GM12878 (cell line): ENCODE measurements around the gene MNAT1. TPM values are rescaled to one million over a fixed set of nuclear protein-coding genes. Genes with fewer than 3 reads are reported as not detected.

Experiments used
- ATAC-seq: fragments of 200-7000 bp; cut with Tn5 transposase; 3 replicates; pipeline ENCODE4 v1.9.1; 2020; ENCODE audit warnings: mild to moderate bottlenecking, moderate library complexity
- BruUV-seq: library from RNA; stranded (reverse); fragments of 400-500 nt; replicated peaks from 2 replicates; lab custom pipeline; 2021; lab: Mats Ljungman, UMichigan
- CTCF ChIA-PET: fragments of 300-600 bp; sonication (Branson Sonifier 250); formaldehyde crosslinking; extraction: SDS; loops from one replicate; lab custom pipeline; 2021; ENCODE audit warnings: inconsistent platforms; lab: Yijun Ruan, JAX
- POLR2A ChIA-PET: fragments of 350-600 bp; formaldehyde crosslinking; extraction: SDS; loops from one replicate; lab custom pipeline; 2021; ENCODE audit warnings: inconsistent platforms; lab: Charles Lee
- RAD21 ChIA-PET: fragments of 300-600 bp; sonication (Branson Sonifier 250); formaldehyde crosslinking; loops from one replicate; lab custom pipeline; 2023; ENCODE audit warnings: antibody characterized with exemption; ENCODE audit not compliant: unreplicated experiment; lab: Charles Lee
- SMC1A ChIA-PET: fragments of 300-600 bp; sonication (Branson Sonifier 250); formaldehyde crosslinking; loops from one replicate; lab custom pipeline; 2023; ENCODE audit not compliant: unreplicated experiment, uncharacterized antibody; lab: Charles Lee
- DNase-seq: peaks from one replicate; pipeline ENCODE4 v3.0.0-alpha.2; 2011; ENCODE audit warnings: low read depth, low spot score
- FAIRE-seq: peaks from 3 replicates; lab custom pipeline; 2011; peaks lifted over from hg19 to GRCh38; lab: Jason Lieb, UNC
- H2AFZ ChIP-seq: 2 replicates; pipeline ENCODE4 v1.6.0; 2011; ENCODE audit warnings: low read depth, low read length, control low read depth; ENCODE audit not compliant: control insufficient read depth
- H3K27ac ChIP-seq: 2 replicates; pipeline ENCODE4 v1.5.1; 2011; ENCODE audit warnings: control low read depth; ENCODE audit not compliant: control insufficient read depth, insufficient read depth
- H3K27me3 ChIP-seq, 2 experiments: replicated peaks in 1 of 2; 2 replicates each; pipeline versions ENCODE4 v1.6.0 to v1.6.1; 2011; ENCODE audit warnings: low read length in 1 of 2; ENCODE audit not compliant: control insufficient read depth in 2 of 2, insufficient read depth in 2 of 2
- H3K36me3 ChIP-seq, 2 experiments: 2 replicates each; pipeline ENCODE4 v1.5.1; 2011; ENCODE audit warnings: low read length in 1 of 2; ENCODE audit not compliant: control insufficient read depth in 2 of 2, insufficient read depth in 2 of 2
- H3K4me1 ChIP-seq: 2 replicates; pipeline ENCODE4 v1.6.1; 2011; ENCODE audit warnings: mild to moderate bottlenecking, low read length, moderate library complexity, mixed read lengths; ENCODE audit not compliant: control insufficient read depth, insufficient read depth
- H3K4me2 ChIP-seq: 2 replicates; pipeline ENCODE4 v1.6.0; 2011; ENCODE audit warnings: control low read depth; ENCODE audit not compliant: control insufficient read depth, insufficient read depth
- H3K4me3 ChIP-seq: fragments of 200-600 bp; sonication (generic); 2 replicates; pipeline ENCODE4 v1.5.1; 2016
- H3K79me2 ChIP-seq: 2 replicates; pipeline ENCODE4 v1.6.0; 2011; ENCODE audit warnings: low read length; ENCODE audit not compliant: control insufficient read depth, insufficient read depth
- H3K9ac ChIP-seq: 2 replicates; pipeline ENCODE4 v1.8.0; 2011; ENCODE audit warnings: low read length, control low read depth, mixed read lengths; ENCODE audit not compliant: control insufficient read depth, insufficient read depth
- H3K9me3 ChIP-seq: replicated peaks from 3 replicates; pipeline ENCODE4 v1.5.1; 2011; ENCODE audit warnings: mild to moderate bottlenecking, low read length; ENCODE audit not compliant: control insufficient read depth, insufficient read depth
- H4K20me1 ChIP-seq: 2 replicates; pipeline ENCODE4 v1.6.0; 2011; ENCODE audit not compliant: control insufficient read depth, insufficient read depth
- CEBPB ChIP-seq, 2 experiments: fragments of 150-350 bp in 1 of 2; IDR thresholded peaks; 2 replicates each; pipeline ENCODE4 v1.6.1; 2012 to 2014; ENCODE audit warnings: low read depth in 2 of 2, low read length in 2 of 2, borderline replicate concordance in 1 of 2, inconsistent platforms in 1 of 2
- EED ChIP-seq: sonication (generic); IDR thresholded peaks from 2 replicates; pipeline ENCODE4 v1.6.1; 2016; ENCODE audit warnings: antibody characterized with exemption, low read depth
- ESRRA ChIP-seq: IDR thresholded peaks from 2 replicates; pipeline ENCODE4 v1.6.1; 2012; ENCODE audit warnings: mild to moderate bottlenecking, low read length, improper control_type of control experiment
- IRF4 ChIP-seq: IDR thresholded peaks from 2 replicates; pipeline ENCODE4 v1.6.1; 2011; ENCODE audit warnings: low read depth, low read length
- JUNB ChIP-seq: IDR thresholded peaks from 2 replicates; pipeline ENCODE4 v1.6.1; 2016; ENCODE audit warnings: antibody characterized with exemption, mild to moderate bottlenecking
- SP1 ChIP-seq: IDR thresholded peaks from one replicate; pipeline ENCODE4 v1.6.1; 2011; ENCODE audit warnings: low read depth, low read length
- TCF12 ChIP-seq: IDR thresholded peaks from 2 replicates; pipeline ENCODE4 v1.6.1; 2011; ENCODE audit warnings: low read depth, mild to moderate bottlenecking, low read length
- ZBED1 ChIP-seq: IDR thresholded peaks from 2 replicates; pipeline ENCODE4 v1.6.1; 2016; ENCODE audit warnings: borderline replicate concordance
- ZNF24 ChIP-seq: fragments of 450-650 bp; IDR thresholded peaks from 2 replicates; pipeline ENCODE4 v1.6.1; 2017; ENCODE audit warnings: antibody characterized with exemption, mild to moderate bottlenecking
- WGBS: methylation state at CpG from one replicate; pipeline ENCODE4 v1.1.6; 2016; ENCODE audit warnings: low lambda C conversion rate; ENCODE audit not compliant: insufficient replicate concordance, insufficient coverage; ENCODE audit errors: missing lambda C conversion rate; 5-methylcytosine and 5-hydroxymethylcytosine counted together
- in situ Hi-C: fragments of 300-500 bp; cut with MboI; formaldehyde crosslinking; loops from 9 replicates; pipeline ENCODE4 v1.14.3; 2018; ENCODE audit warnings: mixed read lengths
- intact Hi-C: fragments of 100-400 bp; cut with micrococcal nuclease; formaldehyde crosslinking; loops from one replicate; pipeline ENCODE4 v1.14.2; 2022; ENCODE audit not compliant: unreplicated experiment
- polyA plus RNA-seq, 11 experiments: library from polyadenylated mRNA; depleted of rRNA in 4 of 11; unstranded in 6 of 11; stranded (reverse) in 5 of 11; fragments of >200 nt; fragmentation: Nextera tagmentation in 4 of 11; fragmentation: Illumina TruSeq in 1 of 11; extraction: Ambion mirVana in 4 of 11; extraction: Trizol in 1 of 11; gene quantifications; 1 replicate in 1 of 11; 2 replicates in 10 of 11; pipeline versions ENCODE4 v1.2.1 to v1.2.3, GENCODE V29; 2011 to 2016; ENCODE audit warnings: inconsistent platforms in 2 of 11, missing spikeins in 2 of 11, low read depth in 1 of 11
- total RNA-seq, 4 experiments: library from RNA; depleted of rRNA in 3 of 4; stranded (reverse); fragments of >200 nt in 3 of 4; fragmentation: Illumina TruSeq in 1 of 4; extraction: Trizol in 1 of 4; gene quantifications; 2 replicates each; pipeline versions ENCODE4 v1.2.1 to v1.2.3, GENCODE V29; 2013 to 2021
- TF ChIP-seq, protein P1 (sequence below): IDR thresholded peaks from 2 replicates; pipeline ENCODE4 v1.6.1; 2012; ENCODE audit warnings: mild to moderate bottlenecking, low read depth, low read length
- TF ChIP-seq, protein P2 (sequence below): fragments of 450-650 bp; IDR thresholded peaks from 2 replicates; pipeline ENCODE4 v1.6.1; 2017; ENCODE audit warnings: borderline replicate concordance
- TF ChIP-seq, protein P3 (sequence below): fragments of 150-350 bp; IDR thresholded peaks from 2 replicates; pipeline ENCODE4 v1.6.1; 2016; ENCODE audit warnings: low read depth, low read length
- TF ChIP-seq, protein P4 (sequence below): fragments of 450-650 bp; IDR thresholded peaks from 2 replicates; pipeline ENCODE4 v1.6.1; 2018; ENCODE audit warnings: borderline replicate concordance, mild to moderate bottlenecking; ENCODE audit not compliant: partially characterized antibody

Gene MNAT1
- total and polyA plus RNA-seq, 10 of the 15 experiments (the other 5 are each of a cell fraction or from before 2014, with no cell fraction given), result 26.5 to 67.4 (median 40.8) TPM

DNA sequence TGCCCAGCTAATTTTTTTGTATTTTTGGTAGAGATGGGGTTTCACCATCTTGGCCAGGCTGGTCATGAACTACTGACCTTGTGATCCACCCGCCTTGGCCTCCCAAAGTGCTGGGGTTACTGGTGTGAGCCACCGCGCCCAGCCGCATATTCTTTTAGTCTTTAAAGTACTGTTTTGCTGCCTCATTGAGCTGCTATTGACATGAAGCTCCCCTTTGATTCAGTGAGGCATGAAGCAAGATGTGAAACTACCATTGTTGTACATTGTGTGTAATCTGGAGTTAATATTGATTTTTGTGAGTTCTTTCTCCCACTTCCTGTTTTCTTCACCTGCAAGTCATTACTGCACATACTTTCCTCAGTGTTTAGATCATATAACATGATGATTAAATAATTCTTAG lies 80.8 kb downstream of the MNAT1 start (continued):
- TF ChIP-seq, protein P1, sequence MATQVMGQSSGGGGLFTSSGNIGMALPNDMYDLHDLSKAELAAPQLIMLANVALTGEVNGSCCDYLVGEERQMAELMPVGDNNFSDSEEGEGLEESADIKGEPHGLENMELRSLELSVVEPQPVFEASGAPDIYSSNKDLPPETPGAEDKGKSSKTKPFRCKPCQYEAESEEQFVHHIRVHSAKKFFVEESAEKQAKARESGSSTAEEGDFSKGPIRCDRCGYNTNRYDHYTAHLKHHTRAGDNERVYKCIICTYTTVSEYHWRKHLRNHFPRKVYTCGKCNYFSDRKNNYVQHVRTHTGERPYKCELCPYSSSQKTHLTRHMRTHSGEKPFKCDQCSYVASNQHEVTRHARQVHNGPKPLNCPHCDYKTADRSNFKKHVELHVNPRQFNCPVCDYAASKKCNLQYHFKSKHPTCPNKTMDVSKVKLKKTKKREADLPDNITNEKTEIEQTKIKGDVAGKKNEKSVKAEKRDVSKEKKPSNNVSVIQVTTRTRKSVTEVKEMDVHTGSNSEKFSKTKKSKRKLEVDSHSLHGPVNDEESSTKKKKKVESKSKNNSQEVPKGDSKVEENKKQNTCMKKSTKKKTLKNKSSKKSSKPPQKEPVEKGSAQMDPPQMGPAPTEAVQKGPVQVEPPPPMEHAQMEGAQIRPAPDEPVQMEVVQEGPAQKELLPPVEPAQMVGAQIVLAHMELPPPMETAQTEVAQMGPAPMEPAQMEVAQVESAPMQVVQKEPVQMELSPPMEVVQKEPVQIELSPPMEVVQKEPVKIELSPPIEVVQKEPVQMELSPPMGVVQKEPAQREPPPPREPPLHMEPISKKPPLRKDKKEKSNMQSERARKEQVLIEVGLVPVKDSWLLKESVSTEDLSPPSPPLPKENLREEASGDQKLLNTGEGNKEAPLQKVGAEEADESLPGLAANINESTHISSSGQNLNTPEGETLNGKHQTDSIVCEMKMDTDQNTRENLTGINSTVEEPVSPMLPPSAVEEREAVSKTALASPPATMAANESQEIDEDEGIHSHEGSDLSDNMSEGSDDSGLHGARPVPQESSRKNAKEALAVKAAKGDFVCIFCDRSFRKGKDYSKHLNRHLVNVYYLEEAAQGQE, result no peak
- TF ChIP-seq ZNF24, result peak; percentile 58; the same call in 1 of the 2 replicates
- TF ChIP-seq ZBED1, result no peak
- TF ChIP-seq JUNB, result peak; percentile 50

DNA sequence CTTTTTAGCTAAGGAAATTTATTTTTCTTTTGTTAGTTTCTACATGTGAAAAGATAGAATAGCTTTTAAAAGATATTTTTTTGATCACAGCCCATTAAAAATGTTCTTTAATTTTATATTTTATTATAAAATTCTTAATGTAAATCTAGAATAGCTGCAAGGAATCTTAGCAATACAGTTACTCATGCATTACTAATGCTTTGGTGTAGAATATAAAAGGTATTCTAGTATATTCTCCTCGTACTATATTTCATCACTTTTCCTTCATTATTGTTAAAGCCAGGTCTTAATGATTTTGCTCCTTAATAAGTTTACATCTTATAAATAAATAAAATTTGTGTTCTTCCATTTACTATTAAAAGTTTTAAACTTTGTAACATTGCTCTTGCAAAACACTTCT lies 82.6 kb downstream of the MNAT1 start:
- Histone ChIP-seq H3K4me1 (peaks cover 5% of the 10 kb centered on the region; the same call in 1 of the 2 replicates), H3K9ac (no peak overlapping the region), H3K9me3 (no peaks in the 10 kb centered on the region), H3K36me3 (peaks cover 4 to 6% of the 10 kb centered on the region in 2 experiments; a peak in 3 of 4 replicates), H3K27ac (no peak overlapping the region), H3K27me3 (no peaks in the 10 kb centered on the region), H3K4me2 (no peak overlapping the region), H3K79me2 (no peaks in the 10 kb centered on the region), H2AFZ (no peak overlapping the region), H4K20me1 (no peaks in the 10 kb centered on the region), H3K4me3 (no peak overlapping the region)
- CTCF ChIA-PET, result interaction anchor here (1.0 kb wide), 1 partner anchor 52 kb away, joined by 3 read pairs; no protein-coding TSS in a partner anchor
- intact Hi-C loops (no loop called here), in situ Hi-C loops (no loop called here)
- RAD21 ChIA-PET, result interaction anchor here (0.8 to 1.1 kb wide), 2 partner anchors 11 to 163 kb away, joined by 3 read pairs; partner anchors contain the start of gene TRMT5
- FAIRE-seq (no peak), DNase-seq (no peak), ATAC-seq (no peak)
- SMC1A ChIA-PET, result interaction anchor here (1.4 kb wide), 1 partner anchor 64 kb away, joined by 3 read pairs; no protein-coding TSS in a partner anchor
- WGBS, result 97% methylated on average over 1 of the region's 1 CpG
- POLR2A ChIA-PET, result no interaction called here
- BruUV-seq, result no TSS peak
- TF ChIP-seq ESRRA (no peak), EED (no peak), CEBPB (IDR thresholded peaks at IDR 0.05; ENCODE audit: borderline replicate concordance in 1 of 2, low read depth in 2 of 2, low read length in 2 of 2) (no peak), IRF4 (no peak), SP1 (no peak), TCF12 (no peak)
- TF ChIP-seq, protein P2, sequence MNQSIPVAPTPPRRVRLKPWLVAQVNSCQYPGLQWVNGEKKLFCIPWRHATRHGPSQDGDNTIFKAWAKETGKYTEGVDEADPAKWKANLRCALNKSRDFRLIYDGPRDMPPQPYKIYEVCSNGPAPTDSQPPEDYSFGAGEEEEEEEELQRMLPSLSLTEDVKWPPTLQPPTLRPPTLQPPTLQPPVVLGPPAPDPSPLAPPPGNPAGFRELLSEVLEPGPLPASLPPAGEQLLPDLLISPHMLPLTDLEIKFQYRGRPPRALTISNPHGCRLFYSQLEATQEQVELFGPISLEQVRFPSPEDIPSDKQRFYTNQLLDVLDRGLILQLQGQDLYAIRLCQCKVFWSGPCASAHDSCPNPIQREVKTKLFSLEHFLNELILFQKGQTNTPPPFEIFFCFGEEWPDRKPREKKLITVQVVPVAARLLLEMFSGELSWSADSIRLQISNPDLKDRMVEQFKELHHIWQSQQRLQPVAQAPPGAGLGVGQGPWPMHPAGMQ, result no peak
- TF ChIP-seq, protein P3, sequence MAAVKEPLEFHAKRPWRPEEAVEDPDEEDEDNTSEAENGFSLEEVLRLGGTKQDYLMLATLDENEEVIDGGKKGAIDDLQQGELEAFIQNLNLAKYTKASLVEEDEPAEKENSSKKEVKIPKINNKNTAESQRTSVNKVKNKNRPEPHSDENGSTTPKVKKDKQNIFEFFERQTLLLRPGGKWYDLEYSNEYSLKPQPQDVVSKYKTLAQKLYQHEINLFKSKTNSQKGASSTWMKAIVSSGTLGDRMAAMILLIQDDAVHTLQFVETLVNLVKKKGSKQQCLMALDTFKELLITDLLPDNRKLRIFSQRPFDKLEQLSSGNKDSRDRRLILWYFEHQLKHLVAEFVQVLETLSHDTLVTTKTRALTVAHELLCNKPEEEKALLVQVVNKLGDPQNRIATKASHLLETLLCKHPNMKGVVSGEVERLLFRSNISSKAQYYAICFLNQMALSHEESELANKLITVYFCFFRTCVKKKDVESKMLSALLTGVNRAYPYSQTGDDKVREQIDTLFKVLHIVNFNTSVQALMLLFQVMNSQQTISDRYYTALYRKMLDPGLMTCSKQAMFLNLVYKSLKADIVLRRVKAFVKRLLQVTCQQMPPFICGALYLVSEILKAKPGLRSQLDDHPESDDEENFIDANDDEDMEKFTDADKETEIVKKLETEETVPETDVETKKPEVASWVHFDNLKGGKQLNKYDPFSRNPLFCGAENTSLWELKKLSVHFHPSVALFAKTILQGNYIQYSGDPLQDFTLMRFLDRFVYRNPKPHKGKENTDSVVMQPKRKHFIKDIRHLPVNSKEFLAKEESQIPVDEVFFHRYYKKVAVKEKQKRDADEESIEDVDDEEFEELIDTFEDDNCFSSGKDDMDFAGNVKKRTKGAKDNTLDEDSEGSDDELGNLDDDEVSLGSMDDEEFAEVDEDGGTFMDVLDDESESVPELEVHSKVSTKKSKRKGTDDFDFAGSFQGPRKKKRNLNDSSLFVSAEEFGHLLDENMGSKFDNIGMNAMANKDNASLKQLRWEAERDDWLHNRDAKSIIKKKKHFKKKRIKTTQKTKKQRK, result no peak
- TF ChIP-seq, protein P4, sequence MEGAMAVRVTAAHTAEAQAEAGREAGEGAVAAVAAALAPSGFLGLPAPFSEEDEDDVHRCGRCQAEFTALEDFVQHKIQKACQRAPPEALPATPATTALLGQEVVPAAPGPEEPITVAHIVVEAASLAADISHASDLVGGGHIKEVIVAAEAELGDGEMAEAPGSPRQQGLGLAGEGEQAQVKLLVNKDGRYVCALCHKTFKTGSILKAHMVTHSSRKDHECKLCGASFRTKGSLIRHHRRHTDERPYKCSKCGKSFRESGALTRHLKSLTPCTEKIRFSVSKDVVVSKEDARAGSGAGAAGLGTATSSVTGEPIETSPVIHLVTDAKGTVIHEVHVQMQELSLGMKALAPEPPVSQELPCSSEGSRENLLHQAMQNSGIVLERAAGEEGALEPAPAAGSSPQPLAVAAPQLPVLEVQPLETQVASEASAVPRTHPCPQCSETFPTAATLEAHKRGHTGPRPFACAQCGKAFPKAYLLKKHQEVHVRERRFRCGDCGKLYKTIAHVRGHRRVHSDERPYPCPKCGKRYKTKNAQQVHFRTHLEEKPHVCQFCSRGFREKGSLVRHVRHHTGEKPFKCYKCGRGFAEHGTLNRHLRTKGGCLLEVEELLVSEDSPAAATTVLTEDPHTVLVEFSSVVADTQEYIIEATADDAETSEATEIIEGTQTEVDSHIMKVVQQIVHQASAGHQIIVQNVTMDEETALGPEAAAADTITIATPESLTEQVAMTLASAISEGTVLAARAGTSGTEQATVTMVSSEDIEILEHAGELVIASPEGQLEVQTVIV, result no peak
